RWPE1 (cell line): ENCODE results near the gene TCIRG1.

ENCODE experiments used
- CTCF ChIA-PET: fragments of 350-600 bp; sonication (Branson Sonifier 250); formaldehyde crosslinking; extraction: SDS; loops from one replicate; lab custom pipeline; 2021; lab: Yijun Ruan, JAX
- POLR2A ChIA-PET: fragments of 400-600 bp; formaldehyde crosslinking; extraction: SDS; loops from one replicate; lab custom pipeline; 2020; ENCODE audit warnings: antibody characterized with exemption; ENCODE audit not compliant: low non-redundant PET; lab: Yijun Ruan, JAX
- DNase-seq: peaks from one replicate; pipeline ENCODE4 v3.0.0; 2012; ENCODE audit warnings: low spot score
- H3K27ac ChIP-seq: fragments of 450-650 bp; 2 replicates; pipeline ENCODE4 v1.5.1; 2017
- TF ChIP-seq, protein P1 (sequence below): fragments of 450-650 bp; conservative IDR thresholded peaks from 2 replicates; pipeline ENCODE4 v1.5.1; 2017; ENCODE audit warnings: low read depth, mild to moderate bottlenecking

The TCIRG1 gene

DNA sequence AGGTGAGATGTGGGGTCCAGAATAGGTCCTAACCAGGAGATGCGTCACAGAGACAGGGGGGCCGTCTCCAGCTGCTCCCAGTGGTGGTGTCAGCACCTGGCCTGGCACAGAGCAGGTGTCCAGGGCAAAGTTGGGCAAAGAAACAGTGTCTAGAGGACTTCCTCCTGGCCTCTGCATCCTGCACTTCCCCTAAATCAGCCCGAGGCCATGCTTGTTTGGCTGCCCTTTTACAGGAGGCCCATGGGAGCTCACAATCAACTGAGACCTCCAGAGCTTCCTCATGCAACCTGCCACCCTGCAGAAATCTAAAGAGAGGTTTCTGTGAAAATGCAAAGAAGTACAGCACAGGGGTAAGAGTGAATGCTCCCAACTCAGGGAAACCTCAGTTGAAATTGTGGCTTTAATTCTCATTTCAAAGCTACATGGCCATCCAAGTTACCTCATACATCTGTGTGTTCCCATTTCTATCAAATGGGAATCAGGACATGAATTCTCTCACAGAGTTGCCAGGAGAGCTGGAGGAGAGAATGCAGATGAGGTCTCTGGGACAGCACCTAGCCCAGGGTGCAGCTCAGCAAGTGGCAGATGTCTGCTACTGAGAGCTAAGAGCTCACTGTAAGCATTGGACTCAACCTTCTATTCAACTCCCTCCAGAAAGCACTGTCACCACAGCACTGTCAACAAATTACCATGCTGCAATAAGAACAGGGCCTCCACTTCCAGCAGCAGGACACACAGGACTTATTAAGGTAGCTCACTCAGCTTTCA lies 32.6 kb downstream of the TCIRG1 start:
- ChIA-PET POLR2A (no interaction called here), CTCF (no interaction called here)
- TF ChIP-seq, protein P1, sequence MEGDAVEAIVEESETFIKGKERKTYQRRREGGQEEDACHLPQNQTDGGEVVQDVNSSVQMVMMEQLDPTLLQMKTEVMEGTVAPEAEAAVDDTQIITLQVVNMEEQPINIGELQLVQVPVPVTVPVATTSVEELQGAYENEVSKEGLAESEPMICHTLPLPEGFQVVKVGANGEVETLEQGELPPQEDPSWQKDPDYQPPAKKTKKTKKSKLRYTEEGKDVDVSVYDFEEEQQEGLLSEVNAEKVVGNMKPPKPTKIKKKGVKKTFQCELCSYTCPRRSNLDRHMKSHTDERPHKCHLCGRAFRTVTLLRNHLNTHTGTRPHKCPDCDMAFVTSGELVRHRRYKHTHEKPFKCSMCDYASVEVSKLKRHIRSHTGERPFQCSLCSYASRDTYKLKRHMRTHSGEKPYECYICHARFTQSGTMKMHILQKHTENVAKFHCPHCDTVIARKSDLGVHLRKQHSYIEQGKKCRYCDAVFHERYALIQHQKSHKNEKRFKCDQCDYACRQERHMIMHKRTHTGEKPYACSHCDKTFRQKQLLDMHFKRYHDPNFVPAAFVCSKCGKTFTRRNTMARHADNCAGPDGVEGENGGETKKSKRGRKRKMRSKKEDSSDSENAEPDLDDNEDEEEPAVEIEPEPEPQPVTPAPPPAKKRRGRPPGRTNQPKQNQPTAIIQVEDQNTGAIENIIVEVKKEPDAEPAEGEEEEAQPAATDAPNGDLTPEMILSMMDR, result no peak
- DNase-seq, result no peak
- H3K27ac ChIP-seq, result no peak overlapping the region

DNA sequence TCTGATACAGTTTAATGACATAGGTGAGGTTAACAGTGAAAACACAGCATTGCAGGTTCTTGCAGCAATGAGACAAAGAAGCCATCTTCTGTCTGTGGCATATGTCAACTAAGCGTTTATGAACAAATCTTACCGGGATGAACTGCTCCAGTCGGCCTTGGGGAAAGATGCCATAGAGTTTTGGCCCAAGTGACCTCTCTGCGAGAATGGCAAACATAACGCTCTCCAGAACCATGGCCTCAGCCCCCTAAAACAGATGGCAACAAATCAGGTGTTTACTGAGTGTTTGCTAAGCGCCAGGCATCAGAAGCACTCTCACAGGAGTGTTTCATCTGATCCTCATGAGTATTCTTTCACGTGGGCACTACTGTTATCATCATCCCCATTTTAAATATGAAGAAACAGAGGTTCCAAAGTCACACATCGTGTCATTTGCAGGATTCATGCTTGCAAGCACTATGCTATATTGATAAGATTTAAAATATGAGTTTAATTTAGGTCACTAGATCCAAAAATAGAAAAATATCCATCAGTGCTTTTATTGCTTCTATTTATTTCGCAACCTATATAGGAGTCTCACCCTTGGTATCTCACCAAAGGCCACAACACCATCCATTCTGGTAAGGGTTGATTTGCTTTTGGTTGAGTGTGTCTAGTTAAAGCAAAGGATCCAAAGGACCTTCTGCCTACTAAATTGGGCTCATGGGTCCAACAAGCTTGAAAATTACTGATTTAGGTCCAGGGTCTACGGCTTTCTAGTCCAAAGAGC lies 35.9 kb downstream of the TCIRG1 start:
- ChIA-PET CTCF (no interaction called here), POLR2A (no interaction called here)
- DNase-seq, result no peak
- H3K27ac ChIP-seq, result no peak overlapping the region
- TF ChIP-seq, protein P1, result no peak

GRCh38 chr11:68076371-68077042 lies 37.7 kb downstream of the TCIRG1 start:
- TF ChIP-seq, protein P1, result no peak
- CTCF ChIA-PET, result no interaction called here
- POLR2A ChIA-PET, result no interaction called here

GRCh38 chr11:68077617-68078582 lies 39.1 kb downstream of the TCIRG1 start:
- CTCF ChIA-PET, result no interaction called here
- POLR2A ChIA-PET, result no interaction called here
- DNase-seq, result no peak
- TF ChIP-seq, protein P1, result no peak
- H3K27ac ChIP-seq, result no peak overlapping the region

More at GRCh38 chr11:68076371-68077042, 37.7 kb downstream of the TCIRG1 start:
- no peak for DNase-seq
- no peak overlapping the region for H3K27ac ChIP-seq

DNA sequence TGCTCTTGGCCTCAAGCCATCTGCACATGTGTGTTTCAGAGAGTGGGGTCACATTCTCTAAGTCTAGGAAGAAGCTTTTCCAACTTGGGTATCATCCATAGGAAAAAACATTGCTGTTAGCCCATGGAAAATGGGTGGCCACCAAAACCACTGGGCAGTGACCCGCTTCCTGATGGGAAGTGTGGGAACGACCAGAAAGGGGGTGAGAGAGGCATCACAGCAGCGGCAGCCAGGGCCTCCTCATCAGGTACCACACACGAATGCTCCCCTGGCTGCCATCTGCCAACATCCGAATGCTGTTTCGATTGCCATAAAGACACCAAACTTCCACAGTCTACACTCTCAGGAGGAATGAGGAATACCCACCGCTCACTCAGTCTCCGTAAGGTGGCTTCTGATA lies 42.0 kb downstream of the TCIRG1 start:
- ChIA-PET POLR2A (no interaction called here), CTCF (no interaction called here)
- DNase-seq, result no peak
- H3K27ac ChIP-seq, result no peak overlapping the region
- TF ChIP-seq, protein P1, result no peak
